Progenitor cell of endocrine pancreas (in vitro differentiated cells): ENCODE data around the gene ZNF638. TPM values are rescaled to one million over a fixed set of nuclear protein-coding genes. Genes with fewer than 3 reads are reported as not detected.
A peak's percentile ranks its signal among the peaks of the same experiment; 100 is the strongest.

Source experiments
- DNase-seq: peaks from one replicate; pipeline ENCODE4 v3.0.0; 2021; ENCODE audit warnings: low spot score; ENCODE audit not compliant: unreplicated experiment
- H3K27ac Mint-ChIP-seq: 2 replicates; pipeline ENCODE4 v1.8.0; 2021; ENCODE audit warnings: mild to moderate bottlenecking, moderate library complexity, mixed read lengths
- H3K27me3 Mint-ChIP-seq: 2 replicates; pipeline ENCODE4 v1.8.0; 2021; ENCODE audit warnings: mixed read lengths
- H3K36me3 Mint-ChIP-seq: 2 replicates; pipeline ENCODE4 v1.8.0; 2022; ENCODE audit warnings: mixed read lengths; ENCODE audit not compliant: insufficient read depth
- H3K4me1 Mint-ChIP-seq: 2 replicates; pipeline ENCODE4 v1.8.0; 2021; ENCODE audit warnings: low read depth, mixed read lengths
- H3K4me3 Mint-ChIP-seq: 2 replicates; pipeline ENCODE4 v1.8.0; 2021; ENCODE audit warnings: low read depth, mild to moderate bottlenecking, moderate library complexity, mixed read lengths
- H3K9me3 Mint-ChIP-seq: 2 replicates; pipeline ENCODE4 v1.8.0; 2021; ENCODE audit warnings: low read depth, mixed read lengths
- total RNA-seq: library from RNA; stranded (reverse); gene quantifications from 2 replicates; pipeline ENCODE4 v1.2.1, GENCODE V29; 2021
- TF ChIP-seq, protein P1 (sequence below): fragments of 200-600 bp; sonication (generic); IDR thresholded peaks from one replicate; pipeline ENCODE4 v1.5.0; 2021; ENCODE audit warnings: antibody characterized with exemption, mild to moderate bottlenecking; ENCODE audit not compliant: unreplicated experiment

The ZNF638 gene
- total RNA-seq, 1 donor from 2014 or later: 216 TPM

DNA sequence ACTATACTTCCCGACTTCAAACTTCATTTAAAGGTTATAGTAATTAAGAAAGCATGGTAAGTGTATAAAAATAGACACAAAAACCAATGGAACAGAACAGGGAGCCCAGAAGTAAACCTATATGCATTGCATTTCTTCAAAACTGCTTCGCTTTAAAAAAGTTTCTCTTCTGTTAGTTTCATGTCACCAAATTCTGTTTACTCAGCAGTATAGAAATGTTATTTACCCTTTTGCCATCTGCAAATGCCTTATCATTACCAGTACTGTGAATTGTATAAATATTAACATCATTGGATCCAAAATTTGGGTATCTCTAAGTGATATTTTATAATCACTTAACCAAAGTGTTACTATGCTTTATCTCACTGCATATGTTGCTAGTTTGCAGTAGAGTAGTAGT lies 45.9 kb upstream of the ZNF638 start:
- Mint-ChIP-seq H3K36me3 (no peaks in the 10 kb centered on the region), H3K4me3 (no peak overlapping the region), H3K9me3 (no peaks in the 10 kb centered on the region), H3K27ac (no peak overlapping the region), H3K27me3 (peaks cover 19% of the 10 kb centered on the region), H3K4me1 (no peaks in the 10 kb centered on the region)
- TF ChIP-seq, protein P1, sequence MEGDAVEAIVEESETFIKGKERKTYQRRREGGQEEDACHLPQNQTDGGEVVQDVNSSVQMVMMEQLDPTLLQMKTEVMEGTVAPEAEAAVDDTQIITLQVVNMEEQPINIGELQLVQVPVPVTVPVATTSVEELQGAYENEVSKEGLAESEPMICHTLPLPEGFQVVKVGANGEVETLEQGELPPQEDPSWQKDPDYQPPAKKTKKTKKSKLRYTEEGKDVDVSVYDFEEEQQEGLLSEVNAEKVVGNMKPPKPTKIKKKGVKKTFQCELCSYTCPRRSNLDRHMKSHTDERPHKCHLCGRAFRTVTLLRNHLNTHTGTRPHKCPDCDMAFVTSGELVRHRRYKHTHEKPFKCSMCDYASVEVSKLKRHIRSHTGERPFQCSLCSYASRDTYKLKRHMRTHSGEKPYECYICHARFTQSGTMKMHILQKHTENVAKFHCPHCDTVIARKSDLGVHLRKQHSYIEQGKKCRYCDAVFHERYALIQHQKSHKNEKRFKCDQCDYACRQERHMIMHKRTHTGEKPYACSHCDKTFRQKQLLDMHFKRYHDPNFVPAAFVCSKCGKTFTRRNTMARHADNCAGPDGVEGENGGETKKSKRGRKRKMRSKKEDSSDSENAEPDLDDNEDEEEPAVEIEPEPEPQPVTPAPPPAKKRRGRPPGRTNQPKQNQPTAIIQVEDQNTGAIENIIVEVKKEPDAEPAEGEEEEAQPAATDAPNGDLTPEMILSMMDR: no peak
- DNase-seq: no peak

DNA sequence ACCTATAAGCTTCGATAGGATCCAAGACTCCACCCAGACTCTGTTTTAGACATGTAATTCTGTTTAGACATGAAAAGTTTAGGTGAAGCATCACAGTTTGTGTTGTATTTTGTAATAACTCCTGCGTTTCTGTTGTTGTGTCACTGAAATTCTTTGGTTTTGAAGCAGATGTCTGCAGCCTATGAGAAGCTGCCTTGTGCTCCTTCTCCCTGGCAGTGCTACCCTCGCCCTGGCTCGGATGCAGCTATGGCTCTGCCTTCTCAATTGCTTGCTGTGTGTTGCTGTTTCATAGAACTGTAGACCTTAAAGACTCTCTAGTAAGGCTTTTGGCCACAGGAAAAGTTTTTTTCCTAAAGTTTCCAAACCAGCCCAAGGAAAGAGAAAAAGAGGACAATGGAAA lies 40.2 kb upstream of the ZNF638 start:
- Mint-ChIP-seq H3K36me3 (no peaks in the 10 kb centered on the region), H3K27ac (no peak overlapping the region), H3K4me1 (no peaks in the 10 kb centered on the region), H3K9me3 (no peaks in the 10 kb centered on the region), H3K27me3 (no peaks in the 10 kb centered on the region), H3K4me3 (no peak overlapping the region)
- TF ChIP-seq, protein P1: no peak
- no peak for DNase-seq

DNA sequence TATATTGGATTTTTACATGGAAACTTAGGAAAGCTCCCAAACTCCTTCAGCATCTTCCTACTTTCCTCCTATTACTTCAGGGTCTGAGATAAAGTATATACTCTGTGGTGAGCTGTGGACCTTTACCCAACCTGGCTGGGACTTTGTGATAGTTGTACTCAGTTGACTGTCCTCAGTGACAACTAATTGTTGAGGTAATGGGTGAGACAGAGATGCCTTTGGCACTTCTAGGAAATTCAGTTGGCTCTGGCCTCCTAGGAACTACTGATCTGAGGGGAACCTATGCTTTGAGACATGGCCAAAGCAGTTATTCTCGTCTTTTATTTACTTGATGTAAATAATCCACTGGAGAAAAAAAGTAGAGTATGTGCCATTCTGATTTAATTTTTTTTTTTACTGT lies 39.4 kb upstream of the ZNF638 start:
- TF ChIP-seq, protein P1: no peak
- Mint-ChIP-seq H3K36me3 (no peaks in the 10 kb centered on the region), H3K9me3 (no peaks in the 10 kb centered on the region), H3K4me3 (no peak overlapping the region), H3K27ac (no peak overlapping the region), H3K27me3 (no peaks in the 10 kb centered on the region), H3K4me1 (no peaks in the 10 kb centered on the region)
- DNase-seq: no peak

DNA sequence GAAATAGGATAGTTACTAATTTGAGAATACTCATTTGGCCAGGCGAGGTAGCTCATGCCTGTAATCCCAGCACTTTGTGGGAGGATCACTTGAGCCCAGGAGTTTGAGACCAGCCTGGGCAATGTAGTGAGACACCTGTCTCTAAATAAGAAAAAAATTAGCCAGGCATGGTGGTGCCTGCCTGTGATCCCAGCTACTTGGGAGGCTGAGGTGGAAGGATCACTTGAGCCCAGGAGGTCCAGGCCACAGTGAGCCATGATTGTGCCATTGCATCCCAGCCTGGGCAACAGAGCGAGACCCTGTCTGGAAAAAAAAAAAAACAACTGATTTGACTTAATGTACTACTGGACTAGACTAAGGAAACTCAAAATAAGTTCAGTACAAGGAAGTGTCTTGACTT lies 32.7 kb upstream of the ZNF638 start:
- no peak for DNase-seq
- TF ChIP-seq, protein P1: no peak
- no peak overlapping the region for H3K27ac Mint-ChIP-seq
- H3K4me3 Mint-ChIP-seq: no peak overlapping the region
- no peaks in the 10 kb centered on the region for H3K27me3 Mint-ChIP-seq
- H3K36me3 Mint-ChIP-seq: no peaks in the 10 kb centered on the region
- no peaks in the 10 kb centered on the region for H3K9me3 Mint-ChIP-seq
- H3K4me1 Mint-ChIP-seq: no peaks in the 10 kb centered on the region

DNA sequence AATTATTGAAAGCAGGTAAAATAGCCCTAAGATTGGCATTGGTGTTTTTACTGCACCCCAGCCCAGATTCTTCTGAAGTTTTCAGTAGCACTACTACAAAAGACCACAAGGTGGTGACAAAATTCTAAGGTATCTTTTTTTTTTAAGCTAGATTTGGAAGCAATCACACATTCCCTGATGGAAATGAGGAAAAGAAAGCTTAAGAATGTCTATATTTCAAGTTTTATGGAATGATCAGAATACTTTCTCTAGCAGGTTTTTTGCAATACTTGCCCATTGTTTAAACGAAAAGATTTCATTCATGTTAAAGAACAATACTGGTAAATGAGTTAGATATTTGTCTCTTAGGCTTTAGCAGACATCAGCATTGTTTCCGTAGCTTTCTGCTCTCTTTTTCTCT lies 32.1 kb upstream of the ZNF638 start:
- Mint-ChIP-seq H3K27ac (no peak overlapping the region), H3K4me3 (no peak overlapping the region), H3K4me1 (no peaks in the 10 kb centered on the region), H3K36me3 (no peaks in the 10 kb centered on the region), H3K27me3 (no peaks in the 10 kb centered on the region), H3K9me3 (no peaks in the 10 kb centered on the region)
- no peak for DNase-seq
- TF ChIP-seq, protein P1: peak; percentile 74

DNA sequence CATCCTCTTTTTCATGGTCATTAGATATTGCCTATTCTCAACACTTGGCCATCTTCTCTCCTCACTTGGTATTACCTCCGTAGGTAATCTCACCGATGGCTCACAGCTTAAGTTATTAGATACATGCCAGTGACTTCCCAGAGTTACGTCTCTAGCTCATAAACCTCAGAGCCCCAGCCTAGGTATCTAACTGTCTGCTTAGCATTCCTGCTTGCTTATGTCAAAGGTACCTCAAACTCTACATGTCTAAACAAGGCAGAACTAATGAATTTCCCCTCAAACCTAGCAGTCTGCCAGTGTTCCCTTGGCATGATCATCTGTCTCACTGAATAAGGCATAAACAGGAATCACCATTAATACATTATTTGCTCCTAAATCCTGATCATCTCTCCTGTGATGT lies 27.7 kb upstream of the ZNF638 start:
- Mint-ChIP-seq H3K4me3 (no peak overlapping the region), H3K36me3 (no peaks in the 10 kb centered on the region), H3K27ac (no peak overlapping the region), H3K27me3 (no peaks in the 10 kb centered on the region), H3K9me3 (no peaks in the 10 kb centered on the region), H3K4me1 (no peaks in the 10 kb centered on the region)
- no peak for DNase-seq
- TF ChIP-seq, protein P1: no peak
